ENCODE measurements around the gene KCNK17. TPM values are rescaled to one million over a fixed set of nuclear protein-coding genes. Genes with fewer than 3 reads are reported as not detected.

KCNK17 gene
- total RNA-seq, 6 experiments from 2014 or later, result not detected

GRCh38 chr6:39300739-39301138 lies 13.5 kb downstream of the KCNK17 start:
- Mint-ChIP-seq H3K4me3 (no peak overlapping the region), H3K27me3 (ENCODE audit: insufficient read depth) (peaks cover 6% of the 10 kb centered on the region), H3K4me1 (ENCODE audit: low read depth) (peaks cover 10% of the 10 kb centered on the region; the same call in 1 of the 2 replicates), H3K9me3 (no peaks in the 10 kb centered on the region), H3K27ac (no peak overlapping the region), H3K36me3 (ENCODE audit: low read depth) (no peaks in the 10 kb centered on the region)
- TF ChIP-seq CTCF (IDR thresholded peaks at IDR 0.05), result no peak
- no peak for DNase-seq

- H3K4me3 Mint-ChIP-seq, result no peak overlapping the region
- no peak for DNase-seq
- no peak overlapping the region for H3K27ac Mint-ChIP-seq
- H3K4me1 Mint-ChIP-seq (ENCODE audit: low read depth), result peaks cover 8% of the 10 kb centered on the region; the same call in 1 of the 2 replicates
- no peak for TF ChIP-seq CTCF (IDR thresholded peaks at IDR 0.05)
- no peaks in the 10 kb centered on the region; the same call in 1 of the 2 replicates for H3K9me3 Mint-ChIP-seq
- H3K36me3 Mint-ChIP-seq (ENCODE audit: low read depth), result no peaks in the 10 kb centered on the region
- H3K27me3 Mint-ChIP-seq (ENCODE audit: insufficient read depth), result peaks cover 6% of the 10 kb centered on the region
These were observed 16.2 kb downstream of the KCNK17 start for GRCh38 chr6:39298061-39298460.

- no peak overlapping the region for H3K27ac Mint-ChIP-seq
- H3K4me1 Mint-ChIP-seq (ENCODE audit: low read depth), result peaks cover 5% of the 10 kb centered on the region; the same call in 1 of the 2 replicates
- no peak overlapping the region for H3K4me3 Mint-ChIP-seq
- H3K9me3 Mint-ChIP-seq, result no peaks in the 10 kb centered on the region; the same call in 1 of the 2 replicates
- no peak for TF ChIP-seq CTCF (IDR thresholded peaks at IDR 0.05)
- peaks cover 6% of the 10 kb centered on the region for H3K27me3 Mint-ChIP-seq (ENCODE audit: insufficient read depth)
- DNase-seq, result no peak
- H3K36me3 Mint-ChIP-seq (ENCODE audit: low read depth), result no peaks in the 10 kb centered on the region
These were observed 17.2 kb downstream of the KCNK17 start for GRCh38 chr6:39296745-39297640.

- DNase-seq, result no peak
- Mint-ChIP-seq H3K27ac (no peak overlapping the region), H3K27me3 (ENCODE audit: insufficient read depth) (peaks cover 3% of the 10 kb centered on the region), H3K36me3 (ENCODE audit: low read depth) (no peaks in the 10 kb centered on the region), H3K4me3 (no peak overlapping the region), H3K9me3 (no peaks in the 10 kb centered on the region; the same call in 1 of the 2 replicates), H3K4me1 (ENCODE audit: low read depth) (peaks cover 5% of the 10 kb centered on the region; the same call in 1 of the 2 replicates)
- TF ChIP-seq CTCF (IDR thresholded peaks at IDR 0.05), result no peak
These were observed 18.6 kb downstream of the KCNK17 start for GRCh38 chr6:39295611-39296011.

DNA sequence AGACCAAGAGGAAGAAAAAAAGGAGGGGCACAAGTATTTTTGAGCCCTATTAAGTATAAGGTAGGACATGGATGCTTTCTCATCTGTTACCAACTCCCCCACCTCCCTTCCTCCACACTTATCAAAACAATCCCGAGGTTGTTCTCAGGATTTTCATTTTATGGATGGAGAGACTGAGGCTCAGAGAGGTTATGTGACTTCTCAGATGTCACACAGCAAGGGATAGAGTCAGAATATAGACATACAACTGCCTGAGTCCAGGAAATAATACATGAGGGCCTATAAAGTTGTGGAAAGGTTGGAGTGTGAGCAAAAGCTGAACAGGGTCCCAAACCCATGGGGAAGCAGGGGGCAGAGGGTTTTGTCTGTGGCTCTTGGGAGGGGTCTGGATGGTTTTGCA lies 19.3 kb downstream of the KCNK17 start:
- H3K36me3 Mint-ChIP-seq (ENCODE audit: low read depth), result no peaks in the 10 kb centered on the region

More for the DNA sequence above, 19.3 kb downstream of the KCNK17 start:
- DNase-seq, result no peak
- Mint-ChIP-seq H3K27ac (no peak overlapping the region), H3K4me1 (ENCODE audit: low read depth) (peaks cover 5% of the 10 kb centered on the region; the same call in 1 of the 2 replicates), H3K4me3 (no peak overlapping the region), H3K27me3 (ENCODE audit: insufficient read depth) (no peaks in the 10 kb centered on the region; the same call in none of the 2 replicates), H3K9me3 (no peaks in the 10 kb centered on the region; the same call in 1 of the 2 replicates)
- no peak for TF ChIP-seq CTCF (IDR thresholded peaks at IDR 0.05)

Data from HFFc6 (cell line).